Activated T-cell treated with anti-CD3 and anti-CD28 coated beads, Interleukin-2, amount 50 U/mL, for 48 hours (primary cell): ENCODE results near the gene CDCP1.
A peak's percentile ranks its signal among the peaks of the same experiment; 100 is the strongest.

Experiments
- DNase-seq, 2 experiments: peaks; one replicate each; pipeline ENCODE4 v3.0.0-alpha.2; 2020

The CDCP1 gene, protein sequence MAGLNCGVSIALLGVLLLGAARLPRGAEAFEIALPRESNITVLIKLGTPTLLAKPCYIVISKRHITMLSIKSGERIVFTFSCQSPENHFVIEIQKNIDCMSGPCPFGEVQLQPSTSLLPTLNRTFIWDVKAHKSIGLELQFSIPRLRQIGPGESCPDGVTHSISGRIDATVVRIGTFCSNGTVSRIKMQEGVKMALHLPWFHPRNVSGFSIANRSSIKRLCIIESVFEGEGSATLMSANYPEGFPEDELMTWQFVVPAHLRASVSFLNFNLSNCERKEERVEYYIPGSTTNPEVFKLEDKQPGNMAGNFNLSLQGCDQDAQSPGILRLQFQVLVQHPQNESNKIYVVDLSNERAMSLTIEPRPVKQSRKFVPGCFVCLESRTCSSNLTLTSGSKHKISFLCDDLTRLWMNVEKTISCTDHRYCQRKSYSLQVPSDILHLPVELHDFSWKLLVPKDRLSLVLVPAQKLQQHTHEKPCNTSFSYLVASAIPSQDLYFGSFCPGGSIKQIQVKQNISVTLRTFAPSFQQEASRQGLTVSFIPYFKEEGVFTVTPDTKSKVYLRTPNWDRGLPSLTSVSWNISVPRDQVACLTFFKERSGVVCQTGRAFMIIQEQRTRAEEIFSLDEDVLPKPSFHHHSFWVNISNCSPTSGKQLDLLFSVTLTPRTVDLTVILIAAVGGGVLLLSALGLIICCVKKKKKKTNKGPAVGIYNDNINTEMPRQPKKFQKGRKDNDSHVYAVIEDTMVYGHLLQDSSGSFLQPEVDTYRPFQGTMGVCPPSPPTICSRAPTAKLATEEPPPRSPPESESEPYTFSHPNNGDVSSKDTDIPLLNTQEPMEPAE

DNA sequence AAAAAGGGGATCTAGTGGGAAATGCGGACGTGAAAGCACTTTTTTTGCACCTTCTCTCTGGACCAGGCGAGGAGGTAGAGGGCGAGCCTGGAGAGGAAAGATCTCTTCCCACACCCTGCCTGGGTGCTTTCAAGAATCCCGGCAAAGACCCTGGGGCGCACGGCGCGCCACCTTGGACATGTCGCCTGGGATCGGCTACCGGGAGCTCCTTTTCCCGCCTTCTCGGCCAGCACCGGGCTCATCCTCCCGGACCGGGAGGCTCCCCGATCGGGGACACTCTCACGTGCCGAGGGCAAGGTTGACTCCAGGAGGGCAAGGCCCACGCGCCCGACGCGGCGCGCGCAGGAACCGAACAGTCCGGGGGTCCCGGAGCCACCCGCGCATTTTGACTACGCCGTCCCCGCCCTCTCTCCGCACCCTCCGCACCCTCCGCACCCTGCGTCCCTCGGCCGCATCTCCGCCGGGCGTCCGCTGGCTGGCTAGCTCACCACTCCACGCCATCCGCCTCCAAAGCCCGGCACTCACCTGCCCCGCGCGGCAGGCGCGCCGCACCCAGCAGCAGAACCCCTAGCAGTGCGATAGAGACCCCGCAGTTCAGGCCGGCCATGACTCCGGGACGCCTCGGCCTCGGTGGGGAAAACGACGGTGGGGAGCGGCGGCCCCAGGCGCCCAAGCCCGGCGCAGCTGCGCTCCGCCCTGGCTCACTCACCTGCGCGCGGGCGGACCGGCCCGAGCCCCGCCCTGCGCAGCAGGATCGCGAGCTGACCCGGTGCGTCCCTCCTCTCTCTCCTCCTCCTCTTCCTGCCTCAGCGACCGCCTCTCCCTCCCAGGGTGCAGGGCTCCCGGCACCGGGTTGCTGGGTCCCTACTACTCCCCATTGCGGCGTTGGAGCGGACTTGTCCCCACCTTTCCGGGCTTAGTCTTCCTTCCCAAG is at the start of gene CDCP1:
Gene CDCP1, minus strand, starts transcription at position 698 of the 934 bp plus-strand sequence. Its CDS starts 91 bp downstream, at position 607.
- DNase-seq: peak in 1 of 2 experiments; percentile 27

DNA sequence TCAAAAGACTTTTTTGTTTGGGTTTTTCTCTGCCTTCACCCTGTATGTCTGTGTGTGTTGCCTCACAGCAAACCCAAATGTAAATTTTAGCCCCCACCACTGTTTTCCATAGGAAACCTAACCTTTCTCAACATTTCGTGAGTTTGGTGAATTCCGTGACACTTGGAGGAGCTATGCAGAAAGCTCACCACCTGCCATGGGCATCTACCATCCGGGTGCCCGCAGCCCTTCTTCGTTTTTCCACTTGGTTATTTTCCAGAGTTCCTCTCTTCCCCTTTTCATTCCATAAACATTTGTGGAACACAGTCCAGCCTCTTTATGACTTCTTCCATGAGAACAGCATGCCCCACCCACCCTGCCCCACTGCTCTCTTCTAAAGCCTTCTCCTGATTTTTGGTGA is 48.6 kb upstream of the CDCP1 start:
- DNase-seq: no peak

DNA sequence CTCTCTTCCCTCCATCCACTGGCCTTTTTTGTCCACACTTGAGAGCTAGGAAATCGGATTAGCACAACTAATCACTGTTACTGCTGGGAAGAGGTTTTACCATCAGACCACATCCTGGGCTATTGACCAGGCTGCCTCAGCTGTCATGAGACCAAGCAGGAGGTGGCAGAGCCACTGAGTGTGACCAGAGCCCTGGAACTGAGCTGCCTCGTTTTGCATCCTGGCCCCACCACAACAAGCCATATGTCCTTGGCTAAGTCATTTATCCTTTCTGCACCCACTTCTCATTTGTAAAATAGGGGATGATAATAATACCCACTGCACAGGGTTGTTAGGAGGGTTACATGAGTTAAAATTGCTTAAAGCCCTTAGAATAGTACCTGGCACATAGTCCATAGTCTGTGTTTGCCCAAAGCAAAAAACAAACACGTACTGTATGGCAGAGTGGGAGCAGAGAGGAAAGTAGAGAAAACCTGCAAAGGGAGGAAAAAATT is 45.8 kb upstream of the CDCP1 start:
- DNase-seq: no peak

DNA sequence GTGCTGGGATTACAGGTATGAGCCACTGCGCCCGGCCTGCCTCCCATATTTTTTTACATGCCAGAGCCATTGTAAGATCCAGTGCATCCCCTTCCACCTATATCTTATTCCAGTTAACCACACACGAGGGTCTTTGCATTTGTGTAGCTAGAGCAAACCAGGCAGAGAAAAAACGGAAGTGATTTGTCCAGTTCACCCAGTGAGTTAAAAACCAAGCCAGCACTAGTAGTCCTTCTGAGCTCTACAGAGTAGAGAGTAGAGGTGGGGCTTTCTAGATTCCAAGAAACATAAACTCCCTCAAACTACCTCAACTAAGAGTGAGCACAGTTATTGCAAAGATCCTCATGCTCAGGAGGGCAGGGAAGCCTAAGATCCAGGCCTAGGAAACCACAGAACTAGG is 45.2 kb upstream of the CDCP1 start:
- DNase-seq: no peak

DNA sequence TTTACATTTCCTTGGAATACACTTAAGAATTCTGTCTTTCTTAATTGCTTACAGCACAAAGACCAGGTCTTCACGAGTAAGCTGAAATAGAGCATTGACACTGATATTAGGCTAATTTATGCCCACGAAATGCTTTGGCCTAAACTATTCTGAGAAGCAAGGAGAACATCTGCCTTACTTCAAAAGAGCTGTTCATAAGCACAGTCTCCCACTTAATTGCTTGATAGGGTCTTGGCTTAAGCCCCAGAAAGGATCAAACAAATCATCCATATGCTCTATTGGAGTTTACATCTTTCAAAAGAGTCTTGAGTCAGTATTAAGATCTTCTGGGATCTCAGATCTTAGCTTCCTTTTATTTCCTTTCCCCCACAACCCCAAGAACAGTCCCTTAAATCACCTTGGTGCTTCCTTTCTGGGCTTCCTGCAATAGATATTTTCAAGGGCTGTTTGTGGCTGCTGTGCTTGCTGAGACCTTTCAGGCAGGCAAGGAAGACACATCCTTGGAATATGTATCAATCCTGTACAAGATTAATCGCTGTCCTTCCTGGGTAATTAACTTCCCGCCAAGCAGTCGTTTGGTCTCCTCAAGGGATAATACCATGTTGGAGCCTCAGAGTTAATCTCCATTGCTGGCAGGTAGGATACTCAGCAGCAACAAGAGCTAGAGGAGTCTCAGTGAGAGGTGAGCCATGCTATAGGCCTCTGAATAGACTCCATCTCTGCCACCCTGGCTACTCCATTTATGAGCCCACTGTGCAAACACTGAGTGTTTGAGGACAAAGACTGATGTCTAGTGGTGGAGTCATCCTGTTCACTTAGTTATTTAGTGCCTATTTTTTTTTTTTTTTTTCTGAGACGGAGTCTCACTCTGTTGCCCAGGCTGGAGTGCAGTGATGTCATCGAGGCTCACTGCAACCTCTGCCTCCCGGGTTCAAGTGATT is 42.8 kb upstream of the CDCP1 start:
- no peak for DNase-seq

DNA sequence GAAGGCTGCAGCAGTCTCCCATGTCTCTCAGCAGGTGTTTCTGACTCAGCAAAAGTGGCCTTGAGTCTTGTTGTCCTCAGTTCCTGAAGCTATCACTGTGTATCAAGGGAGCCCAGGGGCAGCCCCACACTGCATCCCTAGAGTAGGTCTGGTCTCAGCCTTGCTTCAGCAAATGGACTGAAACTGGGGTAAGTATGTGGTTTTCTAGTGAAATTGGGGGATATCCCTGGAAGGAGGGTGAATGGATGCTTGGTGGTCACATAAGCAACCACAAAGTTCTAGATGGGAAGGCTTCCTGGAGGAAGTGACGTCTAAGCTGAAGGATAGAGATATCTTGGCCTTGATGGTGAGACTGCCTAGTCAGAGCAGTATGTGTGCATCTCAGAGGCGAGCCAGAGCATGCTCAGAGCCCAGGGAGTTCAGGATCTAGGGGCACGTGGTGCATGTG is 41.5 kb upstream of the CDCP1 start:
- DNase-seq: no peak

DNA sequence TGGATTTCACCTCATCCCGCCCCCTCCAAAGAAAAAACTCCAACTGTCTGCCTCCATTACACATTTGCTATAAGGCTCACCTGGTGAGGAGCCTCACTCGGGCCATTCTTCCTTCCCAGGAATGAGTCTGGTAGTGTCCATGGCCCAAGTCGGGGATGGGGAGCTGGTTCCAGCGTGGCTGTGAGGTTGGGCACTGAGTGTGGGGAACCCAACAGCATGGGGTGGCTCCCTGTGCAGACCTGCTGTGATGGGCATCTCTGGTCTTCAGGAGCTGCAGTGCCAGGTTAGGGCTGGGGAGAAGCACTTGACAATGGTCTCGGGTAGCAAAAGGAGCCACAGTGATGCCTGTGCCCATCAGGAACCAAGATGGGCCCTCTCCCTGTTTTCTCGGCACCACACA is 40.7 kb upstream of the CDCP1 start:
- no peak for DNase-seq

DNA sequence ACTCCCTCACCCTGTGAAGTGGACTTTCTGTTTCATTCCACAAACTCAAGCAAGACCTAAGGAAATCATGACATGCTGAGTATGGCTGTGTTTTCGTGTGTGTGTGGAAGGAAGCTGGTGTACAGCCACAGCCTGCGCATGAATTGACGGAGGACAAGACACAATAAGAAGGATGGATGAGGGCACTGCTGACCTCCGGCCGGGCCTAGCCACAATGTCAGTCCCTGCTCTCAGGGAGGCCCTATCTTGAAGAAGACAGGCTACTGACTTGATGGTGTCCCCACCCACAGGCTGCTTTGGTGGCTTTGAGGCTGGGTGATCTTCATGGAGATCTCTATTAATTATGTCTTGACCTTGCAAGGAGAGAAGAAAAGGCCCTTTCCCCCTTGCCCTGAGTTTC is 39.3 kb upstream of the CDCP1 start:
- no peak for DNase-seq

DNA sequence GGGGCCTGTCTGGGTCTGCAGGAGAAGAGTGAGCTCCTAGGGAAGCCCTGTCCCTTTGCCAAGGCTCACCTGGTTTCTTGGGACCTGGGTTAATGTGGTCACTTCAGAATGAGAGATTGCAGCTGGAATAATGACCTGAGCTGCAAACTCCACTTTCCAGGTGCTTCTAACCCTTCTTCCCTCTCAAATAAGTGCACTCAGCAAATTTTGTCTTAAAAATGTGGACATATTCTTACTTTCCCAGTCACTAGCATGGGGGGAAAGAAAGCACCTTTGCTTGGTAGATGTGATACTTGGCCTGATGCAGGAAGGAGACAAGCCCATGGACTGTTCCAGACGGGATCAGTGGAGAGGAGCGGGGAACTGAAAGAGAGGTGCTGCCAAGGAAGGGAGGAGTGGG is 38.9 kb upstream of the CDCP1 start:
- DNase-seq: no peak

DNA sequence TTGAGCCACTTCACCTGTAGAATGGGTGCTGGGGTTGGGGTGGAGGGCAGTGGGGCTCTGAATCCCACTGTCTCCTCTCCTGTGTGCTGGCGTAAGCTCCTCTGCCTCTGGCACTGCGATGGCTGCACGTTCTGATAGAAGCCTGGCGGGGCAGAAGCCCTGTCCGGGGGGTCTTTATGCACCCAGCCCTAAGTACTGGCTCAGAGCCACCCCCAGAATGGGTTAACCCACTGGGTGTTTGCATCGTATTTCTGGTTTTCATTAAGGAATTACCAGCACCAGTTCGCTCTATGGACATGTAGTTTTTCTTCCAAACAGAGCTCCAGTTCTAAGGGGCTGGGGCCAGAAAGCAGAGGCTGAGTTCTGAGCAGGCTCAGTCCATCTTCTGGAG is 37.7 kb upstream of the CDCP1 start:
- no peak for DNase-seq

DNA sequence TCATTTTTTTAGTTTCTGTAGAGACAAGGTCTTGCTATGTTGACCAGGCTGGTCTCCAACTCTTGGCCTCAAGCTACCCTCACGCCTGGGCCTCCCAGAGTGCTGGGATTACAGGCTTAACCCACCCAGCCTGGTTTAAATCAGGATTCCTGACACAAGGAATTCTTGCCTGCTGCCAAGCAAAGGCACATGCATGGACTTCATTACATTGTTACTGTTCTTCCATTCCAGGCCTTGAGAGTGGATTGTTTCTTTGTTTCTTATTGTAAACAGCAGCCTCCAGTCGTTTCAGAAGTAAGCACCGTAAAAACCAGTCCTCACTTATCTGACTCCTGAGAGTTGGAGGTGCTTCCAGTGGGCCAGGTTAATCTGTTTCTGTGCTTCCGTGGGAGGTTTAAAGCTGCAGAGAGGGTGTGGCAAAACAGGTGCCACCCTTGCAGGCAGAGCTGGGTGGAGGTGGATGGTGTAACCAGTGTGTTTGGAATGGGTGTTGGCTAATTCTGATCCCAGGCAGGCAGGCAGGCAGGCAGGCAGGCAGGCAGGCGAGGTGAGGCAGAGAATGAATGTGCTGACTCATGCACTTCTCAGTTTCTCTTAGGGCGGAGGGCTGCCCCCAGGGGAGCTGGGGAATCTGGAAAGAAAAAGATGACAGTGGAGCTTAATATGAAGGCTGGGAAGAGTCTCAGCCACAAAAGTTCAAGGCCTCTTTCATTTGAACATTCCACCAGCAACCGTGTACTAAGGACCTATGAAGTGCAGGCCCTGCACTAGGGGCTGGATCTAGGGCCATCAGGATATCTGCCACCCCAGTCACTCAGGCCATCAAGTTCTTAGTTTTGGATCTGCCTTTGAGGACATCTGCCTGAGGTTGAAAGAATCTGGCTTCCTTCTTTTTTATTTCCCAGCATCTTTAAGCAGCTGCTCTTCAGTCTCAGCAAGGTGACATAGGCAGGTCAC is 37.0 kb upstream of the CDCP1 start:
- DNase-seq: no peak

DNA sequence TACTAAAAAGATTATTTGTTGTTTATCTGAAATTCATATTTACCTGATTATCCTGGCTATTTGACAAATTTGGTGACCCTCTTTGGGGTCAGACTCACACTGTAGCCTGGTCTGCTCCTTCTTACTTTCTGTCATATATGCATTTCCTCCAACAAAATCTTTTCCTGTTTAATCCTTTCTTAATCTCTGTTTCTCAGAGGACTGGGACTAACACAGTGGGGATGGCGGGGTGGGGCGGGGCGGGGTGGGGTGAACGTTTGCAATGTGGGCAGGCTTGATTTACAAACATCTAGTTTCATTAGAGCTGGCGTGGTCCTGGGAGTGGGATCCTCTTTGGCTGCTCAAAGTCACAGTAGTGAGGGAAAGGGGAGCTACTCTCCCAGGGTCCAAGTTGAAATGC is 35.3 kb upstream of the CDCP1 start:
- no peak for DNase-seq

DNA sequence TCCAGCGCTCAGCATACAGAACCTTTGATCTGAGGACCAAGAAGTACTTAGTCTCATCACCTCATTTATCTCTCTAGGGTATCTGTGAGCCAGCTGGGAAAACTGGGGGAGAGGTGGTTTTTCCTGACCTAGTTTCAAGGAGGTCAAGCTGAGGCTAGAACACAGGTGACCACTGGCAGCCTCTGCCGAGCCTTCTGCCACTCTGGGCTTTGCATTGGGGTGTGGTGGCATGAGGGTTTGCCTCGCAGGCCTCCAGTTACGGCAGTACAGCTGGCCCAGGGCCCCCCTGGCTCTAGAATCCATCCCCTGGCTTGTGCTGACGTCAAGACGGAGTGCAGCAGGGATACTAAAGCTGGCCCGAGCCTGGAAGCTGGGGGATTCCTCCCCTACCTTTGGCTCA is 34.7 kb upstream of the CDCP1 start:
- no peak for DNase-seq

DNA sequence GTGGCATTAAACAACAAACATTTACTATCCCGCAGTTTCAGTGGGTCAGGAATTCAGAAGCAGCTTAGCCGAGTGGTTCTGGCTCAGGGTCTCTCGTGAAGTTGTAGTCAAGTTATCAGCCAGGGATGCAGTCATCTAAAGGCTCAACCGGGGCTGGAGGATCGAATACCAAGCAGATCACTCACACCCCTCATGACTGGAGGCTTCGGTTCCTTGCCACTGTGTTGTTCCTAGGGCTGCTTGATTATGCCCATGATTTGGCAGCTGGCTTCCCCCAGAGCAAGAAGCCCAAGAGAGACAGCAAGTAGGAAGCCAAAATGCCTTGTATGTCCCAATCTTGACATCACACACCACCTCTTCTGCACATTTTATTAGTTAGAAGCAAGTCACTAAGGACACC is 33.9 kb upstream of the CDCP1 start:
- DNase-seq: no peak

DNA sequence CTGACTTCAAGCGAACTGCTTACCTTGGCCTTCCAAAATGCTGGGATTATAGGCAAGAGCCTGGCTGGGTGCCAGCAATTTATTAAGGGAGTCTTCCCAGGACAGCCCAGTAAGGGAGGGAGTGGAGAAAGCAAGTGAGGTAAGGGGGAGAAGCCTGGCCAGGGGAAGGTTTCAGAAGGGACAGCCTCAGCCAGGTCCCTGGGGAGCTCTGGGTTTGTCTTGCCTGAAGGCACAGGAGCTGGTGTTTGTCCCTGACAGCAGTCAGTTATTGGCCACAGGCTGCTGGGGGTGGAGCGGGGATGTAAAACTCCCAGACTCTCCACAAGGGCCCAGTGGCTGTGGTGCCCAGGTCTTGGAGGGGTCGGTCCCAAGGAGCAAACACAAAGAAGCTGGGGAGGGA is 33.0 kb upstream of the CDCP1 start:
- DNase-seq: no peak

DNA sequence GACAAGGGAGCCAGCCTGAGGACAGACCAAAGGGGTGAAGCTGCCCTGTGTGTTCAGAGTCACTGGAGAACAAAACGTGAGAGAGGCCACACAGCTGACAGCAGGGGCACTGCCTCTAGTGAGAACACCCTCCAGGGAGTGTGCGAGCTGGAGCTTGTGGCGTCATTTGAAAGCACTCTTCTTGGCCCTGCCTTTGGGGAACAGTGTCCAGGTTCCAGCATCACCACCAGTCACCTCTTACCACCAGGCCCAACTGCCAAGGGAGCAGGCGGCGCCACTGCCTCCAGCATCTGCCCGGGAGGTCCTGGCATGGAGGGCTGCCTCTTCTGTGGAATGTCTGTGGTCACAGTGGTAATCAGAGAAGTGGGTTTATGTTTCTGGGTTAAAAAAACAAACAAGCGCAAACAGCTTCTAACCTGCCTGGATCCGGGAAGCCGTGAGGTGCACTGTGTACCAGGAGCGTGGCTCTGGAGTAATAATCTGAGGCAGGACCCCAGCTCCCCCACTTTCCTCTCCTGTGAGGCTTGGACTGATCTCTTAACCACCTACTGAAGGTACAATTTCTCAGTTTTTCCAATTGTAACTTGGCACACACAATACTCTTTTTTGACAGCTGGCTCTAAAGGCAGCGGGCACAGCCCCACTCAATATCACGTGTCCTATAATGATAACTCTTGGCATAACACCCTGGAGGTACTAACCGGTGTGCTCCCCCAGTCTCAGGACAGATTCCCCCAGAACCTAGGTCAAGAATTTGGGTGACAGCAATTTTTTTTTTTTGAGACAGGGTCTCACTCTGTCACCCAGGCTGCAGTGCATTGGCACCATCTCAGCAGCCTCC is 32.2 kb upstream of the CDCP1 start:
- no peak for DNase-seq

DNA sequence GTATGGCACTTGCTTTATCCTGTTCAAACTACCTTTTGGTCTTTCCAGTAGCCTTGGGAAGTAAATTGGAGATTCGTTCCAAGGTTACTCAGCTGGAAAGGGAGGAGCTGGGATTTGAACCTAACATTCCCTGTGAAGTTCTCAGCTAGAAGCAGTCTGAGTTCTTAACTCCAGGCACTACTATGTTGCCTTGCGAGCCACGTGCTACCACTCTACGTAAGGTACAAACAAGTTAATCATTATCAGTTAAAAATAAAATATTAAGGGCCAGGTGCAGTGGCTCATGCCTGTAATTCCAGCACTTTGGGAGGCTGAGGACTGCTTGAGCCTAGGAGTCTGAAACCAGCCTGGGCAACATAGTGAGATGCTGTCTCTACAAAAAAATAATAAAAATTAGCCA is 30.7 kb upstream of the CDCP1 start:
- no peak for DNase-seq

DNA sequence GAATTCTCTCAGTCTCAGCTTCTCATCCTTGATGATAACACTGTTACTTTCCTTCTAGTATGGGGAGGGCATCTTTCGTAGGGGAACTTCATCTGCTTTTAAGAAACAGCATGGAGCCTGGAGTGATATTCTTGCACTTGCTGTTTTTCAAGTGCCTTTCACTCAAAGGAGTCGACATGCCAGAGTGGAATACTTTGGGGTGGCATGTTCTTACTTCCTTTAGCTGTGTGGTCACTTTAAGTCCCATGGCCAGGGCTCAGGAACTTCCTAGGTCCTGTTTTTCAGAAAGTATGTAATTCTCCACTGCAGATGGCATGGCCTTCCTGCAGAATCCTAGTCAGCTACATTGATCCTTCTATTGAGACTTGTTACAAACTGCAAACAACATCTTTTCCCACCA is 28.1 kb upstream of the CDCP1 start:
- DNase-seq: no peak

DNA sequence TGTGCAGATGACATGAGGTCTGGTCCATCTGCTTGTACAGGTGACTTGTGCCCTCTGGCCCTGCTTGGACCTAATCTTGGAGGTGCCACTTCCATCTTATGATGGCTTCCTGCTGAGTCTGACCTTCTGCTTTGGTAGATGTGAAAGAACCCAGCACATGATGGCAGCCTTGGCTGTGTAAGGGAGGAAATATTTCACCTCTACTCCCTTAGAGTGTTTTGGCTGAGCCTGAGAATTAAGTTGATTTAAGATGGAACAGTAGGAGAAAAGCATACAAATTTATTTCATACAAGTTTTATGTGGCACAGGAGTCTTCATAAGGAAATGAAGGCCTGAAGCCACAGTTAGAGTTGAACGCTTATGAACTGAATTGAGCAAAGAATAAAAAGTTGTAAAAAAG is 27.6 kb upstream of the CDCP1 start:
- no peak for DNase-seq

DNA sequence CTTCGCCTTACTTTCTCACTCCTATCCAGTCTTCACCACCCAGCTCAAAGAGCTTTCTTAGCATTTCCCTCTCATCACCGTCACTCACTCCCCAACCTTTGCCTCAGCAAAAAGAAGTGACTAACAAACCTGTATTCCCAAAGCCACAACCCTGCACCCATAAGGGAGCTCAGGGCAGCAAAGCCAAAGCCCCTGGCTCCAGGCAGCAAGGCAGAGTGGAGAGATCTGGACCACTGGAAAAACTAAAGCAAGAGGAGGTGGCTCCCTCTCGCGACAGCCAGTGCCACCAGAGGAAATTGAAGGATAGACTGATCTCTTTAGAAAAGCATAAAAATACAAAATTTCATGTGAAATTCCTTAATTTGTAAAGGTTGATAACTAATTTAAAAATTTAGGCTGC is 25.1 kb upstream of the CDCP1 start:
- DNase-seq: no peak
